NCI-H1436 treated with DMSO at 0.1 percent for 48 hours (cell line): ENCODE data around the gene TMED4.

Source experiments
- DNase-seq: peaks from one replicate; lab custom pipeline; 2025; lab: John Stamatoyannopoulos, UW

TMED4 gene

DNA sequence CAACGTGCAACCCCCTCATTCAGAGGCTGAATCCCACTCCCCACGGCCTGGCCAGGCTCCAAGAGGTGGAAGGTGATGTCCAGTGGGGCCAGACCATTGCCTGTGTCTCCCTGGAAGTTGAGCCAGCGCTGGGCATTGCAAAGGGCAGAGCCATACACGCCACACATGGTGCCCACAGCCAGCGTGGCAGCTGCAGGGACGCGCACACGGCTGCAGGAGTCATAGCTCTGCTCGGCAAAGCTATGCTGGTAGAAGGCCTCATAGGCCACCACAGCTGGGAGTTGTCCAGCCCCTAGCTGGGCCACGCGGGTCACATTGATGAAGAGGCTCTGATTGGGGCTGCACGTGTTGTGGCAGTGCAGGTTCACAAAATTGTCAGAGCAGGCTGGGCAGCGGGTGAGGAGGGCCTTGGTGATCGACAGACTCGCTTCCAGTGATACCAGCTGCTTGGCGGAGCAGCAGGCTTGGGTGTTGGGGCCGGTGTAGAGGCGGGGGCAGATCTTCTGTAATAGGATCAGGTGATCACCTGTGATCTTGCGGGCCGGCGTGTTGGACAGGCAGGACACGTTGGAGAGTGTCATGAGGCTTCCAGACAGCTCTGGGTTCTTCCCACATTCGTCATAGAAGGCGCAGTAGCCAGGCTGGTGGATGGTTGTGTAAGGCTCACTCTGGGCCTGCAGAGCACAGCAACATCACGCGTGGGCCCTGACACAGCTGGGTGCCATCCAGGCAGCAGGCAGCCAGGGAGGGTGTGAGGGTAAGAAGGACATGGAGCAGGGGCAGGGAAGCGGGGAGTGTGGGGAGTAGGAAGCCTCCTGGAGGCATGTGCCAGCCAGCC is 42.1 kb downstream of the TMED4 start:
- no peak for DNase-seq

DNA sequence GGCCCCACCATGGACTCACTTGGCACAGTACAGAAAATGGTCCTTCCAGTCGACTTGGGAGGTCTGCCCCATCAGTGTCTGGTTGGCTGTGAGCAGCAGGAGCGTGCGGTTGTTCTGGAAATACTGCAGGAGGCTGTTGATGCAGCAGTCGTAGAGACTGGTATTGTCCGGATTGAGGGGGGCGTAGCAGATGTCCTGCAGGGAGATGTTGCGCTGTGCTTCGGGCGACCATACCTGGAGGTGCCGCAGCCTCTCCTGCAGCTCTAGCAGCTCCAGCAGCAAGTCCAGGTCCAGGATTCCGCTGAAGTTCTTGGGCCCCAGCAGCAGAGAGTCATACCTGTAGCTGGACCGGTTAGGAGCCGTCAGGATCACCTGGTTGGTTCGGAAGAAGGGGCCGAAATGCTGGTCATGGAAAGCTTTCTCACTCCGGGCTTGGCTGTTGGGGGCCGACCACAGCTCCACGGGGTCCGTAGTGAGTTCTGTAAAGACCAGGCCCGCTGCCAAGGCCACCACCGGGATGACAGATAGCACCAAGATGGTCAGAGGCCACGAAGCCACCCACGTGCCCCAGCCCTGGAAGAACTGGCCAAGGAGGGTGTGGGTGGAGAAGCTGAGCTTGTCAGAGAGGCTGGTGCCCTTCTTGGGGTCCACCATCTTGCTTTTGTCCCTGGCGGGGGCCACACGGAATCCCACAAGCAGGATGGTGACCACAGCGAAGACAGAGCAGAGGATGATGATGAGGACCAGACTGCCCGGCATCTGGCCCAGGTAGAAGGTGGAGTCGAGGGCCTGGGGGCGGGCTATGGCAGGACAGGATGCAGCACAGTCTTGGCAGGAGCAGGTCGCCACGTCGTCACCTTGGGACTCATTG is 43.0 kb downstream of the TMED4 start:
- DNase-seq: no peak

- no peak for DNase-seq
These were observed 43.8 kb downstream of the TMED4 start for GRCh38 chr7:44538093-44538797.

GRCh38 chr7:44537442-44537841 is 44.6 kb downstream of the TMED4 start:
- no peak for DNase-seq

GRCh38 chr7:44536090-44536489 is 45.9 kb downstream of the TMED4 start:
- no peak for DNase-seq

GRCh38 chr7:44535348-44536064 is 46.5 kb downstream of the TMED4 start:
- no peak for DNase-seq

- DNase-seq: no peak
These were observed 47.5 kb downstream of the TMED4 start for GRCh38 chr7:44534501-44534900.

- DNase-seq: no peak
These were observed 47.9 kb downstream of the TMED4 start for GRCh38 chr7:44534087-44534486.

DNA sequence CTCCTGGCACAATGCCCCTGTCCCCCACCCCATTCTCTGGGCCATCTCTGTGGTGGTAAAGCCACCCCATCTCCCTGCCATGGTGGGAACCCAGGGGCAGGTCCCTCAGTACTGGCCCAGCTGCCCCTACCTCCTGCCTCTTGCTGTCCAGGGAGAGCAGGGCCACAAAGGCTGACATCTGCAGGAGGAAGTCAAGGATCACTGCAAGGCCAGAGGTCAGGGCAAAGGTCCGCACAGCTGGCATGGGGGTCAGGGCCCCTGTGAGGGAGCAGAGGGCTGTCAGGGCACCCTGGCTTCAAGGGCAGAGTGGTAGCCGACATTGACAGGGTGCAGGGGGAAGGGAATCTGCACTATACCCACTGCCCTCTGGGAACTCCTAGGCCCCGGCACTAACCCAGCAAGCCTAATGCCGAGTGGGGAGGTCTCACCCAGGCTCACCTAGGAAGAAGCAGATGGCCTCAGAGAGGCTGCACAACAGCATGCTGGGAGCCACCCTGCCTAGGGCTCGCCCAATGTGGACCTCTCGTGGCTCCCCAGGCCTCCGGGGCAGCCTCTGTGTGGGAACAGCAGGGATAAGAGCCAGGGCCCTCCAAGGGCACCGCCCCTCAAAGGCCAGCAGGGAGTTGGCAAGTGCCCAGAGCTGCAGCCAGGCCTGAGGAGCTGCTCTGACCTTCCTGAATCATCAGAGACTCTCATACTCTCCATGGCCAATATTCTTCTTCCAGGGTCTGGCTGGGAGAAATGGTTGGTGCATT is 48.6 kb downstream of the TMED4 start:
- DNase-seq: no peak

- DNase-seq: no peak
These were observed 50.3 kb downstream of the TMED4 start for GRCh38 chr7:44531421-44532380.

DNA sequence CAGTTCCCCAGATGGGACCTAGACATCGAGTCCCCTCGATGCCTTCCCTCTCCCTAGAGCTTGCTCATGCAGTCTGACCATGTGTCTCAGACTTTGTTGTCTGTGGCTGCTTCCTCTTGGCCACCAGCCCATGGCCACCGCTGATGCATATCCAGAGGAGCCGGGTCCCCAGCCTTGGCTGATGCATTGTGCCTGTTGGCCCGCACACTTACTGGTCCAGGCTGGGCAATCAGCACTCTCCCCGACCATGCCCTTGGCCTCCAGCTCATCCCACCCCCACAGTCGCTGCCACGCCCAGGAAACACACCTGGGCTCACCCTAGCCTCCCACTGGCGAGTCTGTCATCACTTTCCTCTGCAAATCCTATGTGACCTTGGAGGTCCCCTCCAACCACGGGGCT is 51.0 kb downstream of the TMED4 start:
- no peak for DNase-seq
